ENCODE measurements around the gene CCDC85B. TPM values are rescaled to one million over a fixed set of nuclear protein-coding genes. Genes with fewer than 3 reads are reported as not detected.

Gene CCDC85B
- total and polyA plus RNA-seq, 2 experiments from 2014 or later, result 15.1 to 41.6 TPM

DNA sequence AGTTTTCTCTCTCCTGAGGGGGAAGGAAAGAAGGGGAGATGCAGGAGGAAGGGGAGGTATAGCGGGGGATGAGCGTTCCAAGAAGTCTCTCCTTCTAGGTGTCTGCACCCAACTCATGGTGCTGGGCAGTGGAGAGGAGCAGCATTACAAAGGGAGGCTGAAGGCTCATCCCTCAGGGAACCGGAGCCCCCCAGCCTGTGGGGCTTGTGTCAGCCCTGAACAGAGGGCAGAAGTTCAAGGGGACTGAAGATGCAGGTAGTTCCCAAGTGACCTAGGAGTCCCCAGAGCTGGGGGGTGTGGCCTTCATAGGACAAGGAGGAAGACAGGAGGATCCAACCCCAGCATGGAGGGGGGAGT lies 26.6 kb downstream of the CCDC85B start:
- 100% methylated on average over 3 of the region's 3 CpGs for WGBS (ENCODE audit: low lambda C conversion rate, missing lambda C conversion rate)
- Histone ChIP-seq H3K79me2 (peaks cover 32% of the 10 kb centered on the region), H3K27ac (peak overlapping the region; percentile 91), H3K27me3 (no peaks in the 10 kb centered on the region), H3K9me3 (ENCODE audit: low read depth) (no peaks in the 10 kb centered on the region), H3K9me2 (replicated peaks; ENCODE audit: insufficient read depth) (no peaks in the 10 kb centered on the region), H3K4me1 (ENCODE audit: insufficient read depth) (peaks cover 43% of the 10 kb centered on the region), H4K20me1 (ENCODE audit: insufficient read depth, poor library complexity, severe bottlenecking) (no peaks in the 10 kb centered on the region), H2AFZ (no peak overlapping the region), H3K4me2 (peak overlapping the region; percentile 93), H3K36me3 (replicated peaks; ENCODE audit: insufficient read depth, low read depth) (no peaks in the 10 kb centered on the region), H3K4me3 (no peak overlapping the region)
- no peak for DNase-seq (ENCODE audit: low spot score)
- TF ChIP-seq EZH2phosphoT487 (IDR thresholded peaks at IDR 0.05; ENCODE audit: low read depth, severe bottlenecking, unreplicated experiment) (no peak), CTCF (IDR thresholded peaks at IDR 0.05; ENCODE audit: poor library complexity) (no peak)

DNA sequence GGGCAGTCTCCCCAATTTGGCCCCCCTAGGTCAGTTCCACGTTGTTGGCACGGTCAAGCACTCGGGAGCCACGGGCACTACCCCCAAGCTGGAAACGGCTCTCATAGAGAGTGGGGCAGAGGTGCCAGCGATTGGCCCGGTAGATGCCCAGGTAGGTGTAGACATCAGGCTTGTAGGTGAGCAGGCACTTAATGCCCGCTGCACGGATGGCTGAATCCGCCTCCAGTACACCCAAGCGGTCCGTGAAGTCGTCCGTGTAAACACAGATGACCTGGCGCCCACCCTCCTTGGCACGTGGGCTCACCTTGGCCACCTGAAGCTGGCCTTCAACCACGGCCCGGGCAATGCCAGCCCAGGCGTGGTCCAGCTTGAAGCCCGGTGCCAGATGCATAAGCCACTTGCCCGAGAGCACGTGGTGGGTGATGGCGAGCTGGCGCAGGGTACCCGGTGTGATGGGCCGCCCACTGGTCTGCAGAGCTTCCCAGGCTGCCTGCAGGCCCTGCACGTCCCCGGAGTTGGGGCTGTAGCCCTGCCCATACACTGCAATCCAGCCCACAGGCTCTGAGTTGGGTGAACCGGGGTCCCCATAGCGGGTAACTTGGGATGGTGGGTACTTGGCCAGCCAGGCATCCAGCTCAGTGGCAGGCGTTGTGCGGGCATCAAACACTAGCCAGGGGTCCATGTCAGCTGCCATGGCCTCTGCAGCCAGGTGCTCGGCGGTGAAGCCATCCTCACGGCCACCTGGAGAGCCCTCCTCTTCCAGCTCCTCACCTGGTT lies 27.1 kb downstream of the CCDC85B start:
- no peaks in the 10 kb centered on the region for H3K27me3 ChIP-seq
- H3K4me1 ChIP-seq (ENCODE audit: insufficient read depth), result peaks cover 42% of the 10 kb centered on the region
- H3K9me3 ChIP-seq (ENCODE audit: low read depth), result no peaks in the 10 kb centered on the region
- TF ChIP-seq CTCF (IDR thresholded peaks at IDR 0.05; ENCODE audit: poor library complexity), result no peak
- no peak for TF ChIP-seq EZH2phosphoT487 (IDR thresholded peaks at IDR 0.05; ENCODE audit: low read depth, severe bottlenecking, unreplicated experiment)
- TF ChIP-seq EZH2 (IDR thresholded peaks at IDR 0.05; ENCODE audit: borderline replicate concordance), result no peak
- H3K4me3 ChIP-seq, result peak overlapping the region; percentile 97
- H3K36me3 ChIP-seq (replicated peaks; ENCODE audit: insufficient read depth, low read depth), result no peaks in the 10 kb centered on the region
- peak overlapping the region; percentile 94 for H3K27ac ChIP-seq
- no peaks in the 10 kb centered on the region for H4K20me1 ChIP-seq (ENCODE audit: insufficient read depth, poor library complexity, severe bottlenecking)
- H3K9me2 ChIP-seq (replicated peaks; ENCODE audit: insufficient read depth), result no peaks in the 10 kb centered on the region
- no peak overlapping the region for H2AFZ ChIP-seq
- DNase-seq (ENCODE audit: low spot score), result no peak
- H3K79me2 ChIP-seq, result peaks cover 32% of the 10 kb centered on the region
- 94% methylated on average over 35 of the region's 35 CpGs for WGBS (ENCODE audit: low lambda C conversion rate, missing lambda C conversion rate)
- peak overlapping the region; percentile 93 for H3K4me2 ChIP-seq

GRCh38 chr11:65918211-65919140 lies 28.0 kb downstream of the CCDC85B start, which contains the start of gene C11orf68:
Gene C11orf68, minus strand, starts transcription at chr11:65919062. Its CDS starts 31 bp downstream, at chr11:65919031.
- 10% methylated on average over 36 of the region's 77 CpGs for WGBS (ENCODE audit: low lambda C conversion rate, missing lambda C conversion rate)
- H3K9me3 ChIP-seq (ENCODE audit: low read depth), result no peaks in the 10 kb centered on the region
- no peaks in the 10 kb centered on the region for H3K9me2 ChIP-seq (replicated peaks; ENCODE audit: insufficient read depth)
- no peaks in the 10 kb centered on the region for H4K20me1 ChIP-seq (ENCODE audit: insufficient read depth, poor library complexity, severe bottlenecking)
- TF ChIP-seq CTCF (IDR thresholded peaks at IDR 0.05; ENCODE audit: poor library complexity) (no peak), EZH2 (IDR thresholded peaks at IDR 0.05; ENCODE audit: borderline replicate concordance) (no peak), EZH2phosphoT487 (IDR thresholded peaks at IDR 0.05; ENCODE audit: low read depth, severe bottlenecking, unreplicated experiment) (no peak)
- peak within 1 kb of the TSS; percentile 88 for H2AFZ ChIP-seq
- H3K4me1 ChIP-seq (ENCODE audit: insufficient read depth), result peaks cover 40% of the 10 kb centered on the region
- no peak for DNase-seq (ENCODE audit: low spot score)
- H3K27ac ChIP-seq, result peak within 1 kb of the TSS; percentile 94
- no peaks in the 10 kb centered on the region for H3K36me3 ChIP-seq (replicated peaks; ENCODE audit: insufficient read depth, low read depth)
- H3K4me3 ChIP-seq, result peak within 1 kb of the TSS; percentile 97
- no peaks in the 10 kb centered on the region for H3K27me3 ChIP-seq
- H3K4me2 ChIP-seq, result peak within 1 kb of the TSS; percentile 93
- peaks cover 32% of the 10 kb centered on the region for H3K79me2 ChIP-seq
